HEK293 (cell line): Measurements from ENCODE around the gene FAM120B.

Experiments
- CTCF ChIA-PET: fragments of 350-600 bp; formaldehyde crosslinking; extraction: SDS; loops from one replicate; lab custom pipeline; 2021; ENCODE audit warnings: antibody characterized with exemption; lab: Yijun Ruan, JAX
- POLR2A ChIA-PET: fragments of 300-600 bp; formaldehyde crosslinking; extraction: SDS; loops from one replicate; lab custom pipeline; 2020; ENCODE audit warnings: antibody characterized with exemption, inconsistent platforms; lab: Yijun Ruan, JAX
- H3K27ac ChIP-seq: fragments of 200-500 bp; sonication (Bioruptor generic); 2 replicates; pipeline ENCODE4 v1.5.1; 2014; ENCODE audit warnings: low read depth, low read length, control low read depth, inconsistent platforms; ENCODE audit errors: extremely low read depth
- H3K36me3 ChIP-seq, 2 experiments: fragments of 200-500 bp in 1 of 2; sonication (Bioruptor generic) in 1 of 2; 1 replicate in 1 of 2; 2 replicates in 1 of 2; pipeline ENCODE4 v1.5.1; 2014 to 2017; ENCODE audit warnings: inconsistent platforms in 2 of 2, low read length in 2 of 2; ENCODE audit not compliant: control insufficient read depth in 2 of 2, insufficient read depth in 1 of 2
- H3K4me1 ChIP-seq: fragments of 200-500 bp; sonication (Bioruptor generic); 2 replicates; pipeline ENCODE4 v1.5.1; 2014; ENCODE audit warnings: mild to moderate bottlenecking, low read length, inconsistent platforms; ENCODE audit not compliant: control insufficient read depth, insufficient read depth
- H3K4me3 ChIP-seq: 2 replicates; pipeline ENCODE4 v1.5.1; 2011; ENCODE audit warnings: low read depth, mild to moderate bottlenecking, control low read depth, low read length, moderate library complexity
- H3K9me3 ChIP-seq: fragments of 200-500 bp; sonication (Bioruptor generic); 2 replicates; pipeline ENCODE4 v1.5.1; 2014; ENCODE audit warnings: low read depth, low read length, inconsistent platforms; ENCODE audit not compliant: control insufficient read depth, insufficient read depth
- FEZF1 ChIP-seq: fragments of 450-650 bp; formaldehyde crosslinking; IDR thresholded peaks from 2 replicates; pipeline ENCODE4 v1.5.1; 2016; ENCODE audit warnings: missing biosample characterization, missing genetic modification characterization
- GLIS1 ChIP-seq: fragments of 450-650 bp; formaldehyde crosslinking; IDR thresholded peaks from 2 replicates; pipeline ENCODE4 v1.5.1; 2016; ENCODE audit warnings: missing biosample characterization, missing genetic modification characterization
- PRDM2 ChIP-seq: fragments of 450-650 bp; formaldehyde crosslinking; IDR thresholded peaks from 2 replicates; pipeline ENCODE4 v1.5.1; 2016; ENCODE audit warnings: missing biosample characterization, missing genetic modification characterization, borderline replicate concordance
- SETDB1 ChIP-seq: IDR thresholded peaks from one replicate; pipeline ENCODE4 v1.6.1; 2017; ENCODE audit warnings: mild to moderate bottlenecking, low read length, moderate library complexity, mixed read lengths; ENCODE audit not compliant: insufficient read length
- TCF7L2 ChIP-seq: IDR thresholded peaks from 2 replicates; pipeline ENCODE4 v1.6.1; 2011; ENCODE audit warnings: low read depth, mild to moderate bottlenecking, inconsistent platforms, low read length, moderate library complexity, borderline replicate concordance
- ZBTB44 ChIP-seq: fragments of 450-650 bp; IDR thresholded peaks from 2 replicates; pipeline ENCODE4 v1.5.1; 2018; ENCODE audit warnings: missing biosample characterization, mild to moderate bottlenecking, missing genetic modification characterization
- ZBTB8A ChIP-seq: fragments of 450-650 bp; formaldehyde crosslinking; IDR thresholded peaks from 2 replicates; pipeline ENCODE4 v1.5.1; 2016; ENCODE audit warnings: missing biosample characterization, missing genetic modification characterization
- ZNF140 ChIP-seq: fragments of 450-650 bp; formaldehyde crosslinking; IDR thresholded peaks from 2 replicates; pipeline ENCODE4 v1.5.1; 2016; ENCODE audit warnings: missing biosample characterization, missing genetic modification characterization
- ZNF223 ChIP-seq: fragments of 450-650 bp; formaldehyde crosslinking; IDR thresholded peaks from 2 replicates; pipeline ENCODE4 v1.5.1; 2016; ENCODE audit warnings: missing biosample characterization, missing genetic modification characterization
- ZNF248 ChIP-seq: fragments of 450-650 bp; formaldehyde crosslinking; IDR thresholded peaks from 2 replicates; pipeline ENCODE4 v1.5.1; 2017; ENCODE audit warnings: missing biosample characterization, missing genetic modification characterization
- ZNF354C ChIP-seq: fragments of 450-650 bp; formaldehyde crosslinking; IDR thresholded peaks from 2 replicates; pipeline ENCODE4 v1.5.1; 2016; ENCODE audit warnings: missing biosample characterization, missing genetic modification characterization, low read depth, borderline replicate concordance
- ZNF510 ChIP-seq: fragments of 450-650 bp; formaldehyde crosslinking; IDR thresholded peaks from 2 replicates; pipeline ENCODE4 v1.5.1; 2018; ENCODE audit warnings: mild to moderate bottlenecking, missing genetic modification characterization, missing biosample characterization; ENCODE audit not compliant: insufficient replicate concordance
- ZNF677 ChIP-seq: fragments of 450-650 bp; IDR thresholded peaks from 2 replicates; pipeline ENCODE4 v1.5.0; 2018; ENCODE audit warnings: missing biosample characterization, mild to moderate bottlenecking, missing genetic modification characterization, moderate library complexity
- ZNF707 ChIP-seq: fragments of 450-650 bp; formaldehyde crosslinking; IDR thresholded peaks from 2 replicates; pipeline ENCODE4 v1.5.1; 2016; ENCODE audit warnings: missing biosample characterization, missing genetic modification characterization
- ZNF837 ChIP-seq: fragments of 450-650 bp; formaldehyde crosslinking; IDR thresholded peaks from 2 replicates; pipeline ENCODE4 v1.5.1; 2016; ENCODE audit warnings: missing biosample characterization, missing genetic modification characterization
- TF ChIP-seq, protein P1 (sequence below): fragments of 450-650 bp; formaldehyde crosslinking; IDR thresholded peaks from 2 replicates; pipeline ENCODE4 v1.5.1; 2016; ENCODE audit warnings: missing biosample characterization, missing genetic modification characterization
- TF ChIP-seq, protein P2 (sequence below): fragments of 450-650 bp; formaldehyde crosslinking; IDR thresholded peaks from 2 replicates; pipeline ENCODE4 v1.5.1; 2016; ENCODE audit warnings: missing biosample characterization, missing genetic modification characterization
- TF ChIP-seq, protein P3 (sequence below): fragments of 450-650 bp; formaldehyde crosslinking; conservative IDR thresholded peaks from 2 replicates; pipeline ENCODE4 v1.5.1; 2016; ENCODE audit warnings: low read depth, missing biosample characterization, missing genetic modification characterization

The FAM120B gene

DNA sequence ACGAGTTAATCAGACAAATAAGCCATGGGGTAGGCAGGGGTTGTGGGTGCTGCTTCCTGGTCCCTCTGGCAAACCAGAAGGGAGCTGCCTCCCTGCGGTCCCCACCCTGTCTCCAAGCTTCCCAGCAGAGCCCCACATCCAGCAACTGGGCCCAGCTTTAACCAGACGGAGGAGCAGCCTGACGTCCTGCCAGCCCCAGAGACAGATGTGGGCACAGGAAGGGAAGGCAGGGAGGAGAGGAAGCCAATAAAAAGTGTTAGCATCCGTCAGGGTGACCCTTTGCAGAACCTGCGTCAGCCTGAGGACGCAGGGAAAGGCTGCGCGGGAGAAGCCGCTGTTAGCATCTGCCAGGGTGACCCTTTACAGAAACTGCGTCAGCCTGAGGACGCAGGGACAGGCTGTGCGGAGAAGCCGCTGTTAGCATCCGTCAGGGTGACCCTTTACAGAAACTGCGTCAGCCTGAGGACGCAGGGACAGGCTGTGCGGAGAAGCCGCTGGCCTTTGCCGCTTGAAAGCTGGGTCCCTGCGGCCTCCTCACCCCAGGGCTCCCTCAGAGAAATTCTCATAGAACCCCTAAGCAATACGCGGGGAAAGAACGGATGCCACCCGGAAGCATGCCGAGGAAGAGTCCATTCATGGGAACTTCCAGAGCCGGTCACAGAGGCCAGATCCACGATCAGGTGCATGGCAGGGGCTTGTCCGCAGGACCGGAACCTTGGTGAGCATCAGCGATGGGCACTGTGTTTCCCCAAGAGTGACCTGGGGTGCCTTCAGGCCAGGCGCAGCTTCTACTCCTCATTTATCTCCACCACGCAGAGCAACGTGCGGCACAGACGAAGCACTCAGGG lies 31.6 kb upstream of the FAM120B start (continued):
- no peak for TF ChIP-seq ZBTB44
- no peak for TF ChIP-seq SETDB1

DNA sequence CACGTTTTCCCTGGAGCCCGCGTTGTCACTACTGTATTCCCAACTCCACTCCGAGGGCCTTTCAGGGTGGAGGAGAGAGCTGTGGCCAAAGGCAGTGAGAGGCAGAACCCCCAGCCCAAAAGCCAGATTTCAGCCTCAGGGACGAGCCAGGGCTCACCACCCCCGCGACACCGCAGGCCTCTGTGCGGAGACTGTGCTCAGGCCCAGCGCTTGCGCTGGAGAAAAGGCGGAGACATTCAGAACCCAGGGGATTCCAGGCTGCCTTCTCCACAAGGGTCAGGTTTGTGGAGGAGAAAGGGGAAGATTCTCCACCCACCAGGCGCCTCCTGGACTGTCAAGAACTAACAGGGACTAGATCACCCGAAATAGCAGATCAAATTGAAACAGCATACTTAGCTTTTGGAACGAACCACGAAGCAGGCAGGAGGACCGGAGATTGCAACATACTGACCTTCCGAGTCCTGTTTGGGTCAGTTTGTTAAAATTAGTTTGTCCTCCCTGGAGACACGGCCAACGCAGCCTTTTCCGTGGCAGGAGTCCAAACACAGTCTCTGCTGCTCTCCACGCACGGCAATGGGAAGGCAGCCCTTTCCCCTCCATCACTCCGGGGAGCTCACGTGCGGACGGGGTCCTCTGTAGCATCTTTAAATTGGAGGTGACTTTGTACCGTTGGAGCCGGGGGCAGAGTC lies 30.0 kb upstream of the FAM120B start:
- Histone ChIP-seq H3K4me1 (peaks cover 3% of the 10 kb centered on the region; the same call in 1 of the 2 replicates), H3K4me3 (no peak overlapping the region), H3K36me3 (peaks cover 0 to 2% of the 10 kb centered on the region in 2 experiments; a peak in 1 of 3 replicates), H3K27ac (no peak overlapping the region), H3K9me3 (no peaks in the 10 kb centered on the region)
- ChIA-PET POLR2A (interaction anchor here (1.3 kb wide), 1 partner anchor 10 kb away, joined by 3 read pairs; no protein-coding TSS in a partner anchor), CTCF (interaction anchor here (0.6 kb wide), 1 partner anchor 486 kb away, joined by 3 read pairs; no protein-coding TSS in a partner anchor)
- TF ChIP-seq ZNF223 (no peak), ZNF510 (no peak), FEZF1 (no peak), ZNF140 (tag by site-specific recombination) (no peak), ZNF354C (tag by site-specific recombination) (no peak), ZNF707 (no peak), PRDM2 (tag by site-specific recombination) (no peak), ZNF837 (tag by site-specific recombination) (no peak), GLIS1 (tag by site-specific recombination) (no peak), ZNF248 (no peak), ZBTB8A (tag by site-specific recombination) (no peak), ZNF677 (tag by site-specific recombination) (no peak), TCF7L2 (no peak)
- TF ChIP-seq, protein P1, sequence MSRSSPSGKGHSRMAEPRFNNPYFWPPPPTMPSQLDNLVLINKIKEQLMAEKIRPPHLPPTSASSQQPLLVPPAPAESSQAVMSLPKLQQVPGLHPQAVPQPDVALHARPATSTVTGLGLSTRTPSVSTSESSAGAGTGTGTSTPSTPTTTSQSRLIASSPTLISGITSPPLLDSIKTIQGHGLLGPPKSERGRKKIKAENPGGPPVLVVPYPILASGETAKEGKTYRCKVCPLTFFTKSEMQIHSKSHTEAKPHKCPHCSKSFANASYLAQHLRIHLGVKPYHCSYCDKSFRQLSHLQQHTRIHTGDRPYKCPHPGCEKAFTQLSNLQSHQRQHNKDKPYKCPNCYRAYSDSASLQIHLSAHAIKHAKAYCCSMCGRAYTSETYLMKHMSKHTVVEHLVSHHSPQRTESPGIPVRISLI (tag by site-specific recombination), result no peak
- TF ChIP-seq, protein P2, sequence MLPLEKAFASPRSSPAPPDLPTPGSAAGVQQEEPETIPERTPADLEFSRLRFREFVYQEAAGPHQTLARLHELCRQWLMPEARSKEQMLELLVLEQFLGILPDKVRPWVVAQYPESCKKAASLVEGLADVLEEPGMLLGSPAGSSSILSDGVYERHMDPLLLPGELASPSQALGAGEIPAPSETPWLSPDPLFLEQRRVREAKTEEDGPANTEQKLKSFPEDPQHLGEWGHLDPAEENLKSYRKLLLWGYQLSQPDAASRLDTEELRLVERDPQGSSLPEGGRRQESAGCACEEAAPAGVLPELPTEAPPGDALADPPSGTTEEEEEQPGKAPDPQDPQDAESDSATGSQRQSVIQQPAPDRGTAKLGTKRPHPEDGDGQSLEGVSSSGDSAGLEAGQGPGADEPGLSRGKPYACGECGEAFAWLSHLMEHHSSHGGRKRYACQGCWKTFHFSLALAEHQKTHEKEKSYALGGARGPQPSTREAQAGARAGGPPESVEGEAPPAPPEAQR (tag by site-specific recombination), result no peak
- TF ChIP-seq, protein P3, sequence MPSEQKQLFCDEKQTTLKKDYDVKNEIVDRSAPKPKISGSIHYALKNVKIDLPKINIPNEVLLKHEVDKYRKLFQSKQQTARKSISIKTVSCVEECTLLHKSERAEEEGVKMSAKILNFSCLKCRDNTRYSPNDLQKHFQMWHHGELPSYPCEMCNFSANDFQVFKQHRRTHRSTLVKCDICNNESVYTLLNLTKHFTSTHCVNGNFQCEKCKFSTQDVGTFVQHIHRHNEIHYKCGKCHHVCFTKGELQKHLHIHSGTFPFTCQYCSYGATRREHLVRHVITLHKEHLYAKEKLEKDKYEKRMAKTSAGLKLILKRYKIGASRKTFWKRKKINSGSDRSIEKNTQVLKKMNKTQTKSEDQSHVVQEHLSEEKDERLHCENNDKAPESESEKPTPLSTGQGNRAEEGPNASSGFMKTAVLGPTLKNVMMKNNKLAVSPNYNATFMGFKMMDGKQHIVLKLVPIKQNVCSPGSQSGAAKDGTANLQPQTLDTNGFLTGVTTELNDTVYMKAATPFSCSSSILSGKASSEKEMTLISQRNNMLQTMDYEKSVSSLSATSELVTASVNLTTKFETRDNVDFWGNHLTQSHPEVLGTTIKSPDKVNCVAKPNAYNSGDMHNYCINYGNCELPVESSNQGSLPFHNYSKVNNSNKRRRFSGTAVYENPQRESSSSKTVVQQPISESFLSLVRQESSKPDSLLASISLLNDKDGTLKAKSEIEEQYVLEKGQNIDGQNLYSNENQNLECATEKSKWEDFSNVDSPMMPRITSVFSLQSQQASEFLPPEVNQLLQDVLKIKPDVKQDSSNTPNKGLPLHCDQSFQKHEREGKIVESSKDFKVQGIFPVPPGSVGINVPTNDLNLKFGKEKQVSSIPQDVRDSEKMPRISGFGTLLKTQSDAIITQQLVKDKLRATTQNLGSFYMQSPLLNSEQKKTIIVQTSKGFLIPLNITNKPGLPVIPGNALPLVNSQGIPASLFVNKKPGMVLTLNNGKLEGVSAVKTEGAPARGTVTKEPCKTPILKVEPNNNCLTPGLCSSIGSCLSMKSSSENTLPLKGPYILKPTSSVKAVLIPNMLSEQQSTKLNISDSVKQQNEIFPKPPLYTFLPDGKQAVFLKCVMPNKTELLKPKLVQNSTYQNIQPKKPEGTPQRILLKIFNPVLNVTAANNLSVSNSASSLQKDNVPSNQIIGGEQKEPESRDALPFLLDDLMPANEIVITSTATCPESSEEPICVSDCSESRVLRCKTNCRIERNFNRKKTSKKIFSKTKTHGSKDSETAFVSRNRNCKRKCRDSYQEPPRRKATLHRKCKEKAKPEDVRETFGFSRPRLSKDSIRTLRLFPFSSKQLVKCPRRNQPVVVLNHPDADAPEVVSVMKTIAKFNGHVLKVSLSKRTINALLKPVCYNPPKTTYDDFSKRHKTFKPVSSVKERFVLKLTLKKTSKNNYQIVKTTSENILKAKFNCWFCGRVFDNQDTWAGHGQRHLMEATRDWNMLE (tag by site-specific recombination), result no peak
